ENCODE results near the gene XKR7.

- no peak for TF ChIP-seq E2F4 (IDR thresholded peaks at IDR 0.05; ENCODE audit: low read depth, low read length)
- TF ChIP-seq SKIL (IDR thresholded peaks at IDR 0.05; ENCODE audit: low read depth, poor library complexity, severe bottlenecking), result no peak
- TF ChIP-seq RAD21 (IDR thresholded peaks at IDR 0.05; ENCODE audit: insufficient read depth, low read depth, low read length), result no peak
- no peak for TF ChIP-seq EZH2 (IDR thresholded peaks at IDR 0.05; ENCODE audit: borderline replicate concordance, control insufficient read depth, low read depth, low read length)
- TF ChIP-seq SUZ12 (IDR thresholded peaks at IDR 0.05; ENCODE audit: unreplicated experiment), result no peak
- TF ChIP-seq RBBP5 (conservative IDR thresholded peaks at IDR 0.05), result no peak
- no peak for TF ChIP-seq MAX (IDR thresholded peaks at IDR 0.05; ENCODE audit: low read depth, low read length)
- TF ChIP-seq RFX5 (IDR thresholded peaks at IDR 0.05; ENCODE audit: low read depth, low read length), result no peak
- no peak for TF ChIP-seq CHD1 (IDR thresholded peaks at IDR 0.05; ENCODE audit: low read depth, low read length)
- TF ChIP-seq FOS (IDR thresholded peaks at IDR 0.05; ENCODE audit: borderline replicate concordance, extremely low read depth, insufficient read length), result no peak
Measured at GRCh38 chr20:32051720-32052089, 83.8 kb downstream of the XKR7 start.

All from GM12878 (cell line).